Kidney epithelial cell (primary cell): Measurements from ENCODE around the gene FAM83C. TPM values are rescaled to one million over a fixed set of nuclear protein-coding genes. Genes with fewer than 3 reads are reported as not detected.

ENCODE experiments used
- DNase-seq: peaks from one replicate; pipeline ENCODE4 v3.0.0-alpha.2; 2010; ENCODE audit warnings: low read depth
- H3K27me3 ChIP-seq: 2 replicates; pipeline ENCODE4 v1.6.0; 2011; ENCODE audit warnings: low read length; ENCODE audit not compliant: control insufficient read depth, insufficient read depth
- H3K36me3 ChIP-seq: 2 replicates; pipeline ENCODE4 v1.5.1; 2011; ENCODE audit warnings: low read length; ENCODE audit not compliant: control insufficient read depth, insufficient read depth
- H3K4me3 ChIP-seq: 2 replicates; pipeline ENCODE4 v1.5.1; 2011; ENCODE audit warnings: low read depth, mild to moderate bottlenecking, control low read depth, low read length
- total RNA-seq: library from RNA; depleted of rRNA; stranded (reverse); fragments of >200 nt; gene quantifications from 2 replicates; pipeline ENCODE4 v1.2.3, GENCODE V29; 2015
- TF ChIP-seq, protein P1 (sequence below): IDR thresholded peaks from 2 replicates; pipeline ENCODE4 v1.5.1; 2011; ENCODE audit warnings: mild to moderate bottlenecking, moderate library complexity, low read length, control low read depth, inconsistent platforms; ENCODE audit not compliant: insufficient read depth, poor library complexity, severe bottlenecking

FAM83C gene
- total RNA-seq, 1 donor from 2014 or later, result not detected

DNA sequence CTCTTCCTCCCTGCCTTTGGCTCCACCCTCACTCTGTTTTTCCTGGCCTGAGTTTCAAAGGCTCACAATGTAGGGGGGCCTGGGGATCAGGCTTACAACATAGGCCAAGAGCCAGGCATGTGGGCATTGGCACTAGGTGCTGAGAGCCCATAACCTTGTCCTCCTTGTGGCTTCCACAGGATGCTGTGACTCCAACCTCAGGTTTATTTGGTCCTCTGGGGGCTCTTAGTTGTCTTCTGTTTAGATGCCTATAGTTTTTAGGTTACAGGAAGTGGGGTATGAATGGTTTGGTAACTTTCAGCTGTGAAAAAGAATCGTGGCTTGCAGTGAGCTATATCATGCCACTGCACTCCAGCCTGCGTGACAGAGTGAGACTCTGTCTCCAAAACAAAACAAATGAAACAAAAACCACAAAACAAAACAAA lies 40.2 kb downstream of the FAM83C start:
- no peaks in the 10 kb centered on the region for H3K27me3 ChIP-seq
- DNase-seq, result no peak
- no peaks in the 10 kb centered on the region for H3K36me3 ChIP-seq
- H3K4me3 ChIP-seq, result no peak overlapping the region
- TF ChIP-seq, protein P1, sequence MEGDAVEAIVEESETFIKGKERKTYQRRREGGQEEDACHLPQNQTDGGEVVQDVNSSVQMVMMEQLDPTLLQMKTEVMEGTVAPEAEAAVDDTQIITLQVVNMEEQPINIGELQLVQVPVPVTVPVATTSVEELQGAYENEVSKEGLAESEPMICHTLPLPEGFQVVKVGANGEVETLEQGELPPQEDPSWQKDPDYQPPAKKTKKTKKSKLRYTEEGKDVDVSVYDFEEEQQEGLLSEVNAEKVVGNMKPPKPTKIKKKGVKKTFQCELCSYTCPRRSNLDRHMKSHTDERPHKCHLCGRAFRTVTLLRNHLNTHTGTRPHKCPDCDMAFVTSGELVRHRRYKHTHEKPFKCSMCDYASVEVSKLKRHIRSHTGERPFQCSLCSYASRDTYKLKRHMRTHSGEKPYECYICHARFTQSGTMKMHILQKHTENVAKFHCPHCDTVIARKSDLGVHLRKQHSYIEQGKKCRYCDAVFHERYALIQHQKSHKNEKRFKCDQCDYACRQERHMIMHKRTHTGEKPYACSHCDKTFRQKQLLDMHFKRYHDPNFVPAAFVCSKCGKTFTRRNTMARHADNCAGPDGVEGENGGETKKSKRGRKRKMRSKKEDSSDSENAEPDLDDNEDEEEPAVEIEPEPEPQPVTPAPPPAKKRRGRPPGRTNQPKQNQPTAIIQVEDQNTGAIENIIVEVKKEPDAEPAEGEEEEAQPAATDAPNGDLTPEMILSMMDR, result no peak

DNA sequence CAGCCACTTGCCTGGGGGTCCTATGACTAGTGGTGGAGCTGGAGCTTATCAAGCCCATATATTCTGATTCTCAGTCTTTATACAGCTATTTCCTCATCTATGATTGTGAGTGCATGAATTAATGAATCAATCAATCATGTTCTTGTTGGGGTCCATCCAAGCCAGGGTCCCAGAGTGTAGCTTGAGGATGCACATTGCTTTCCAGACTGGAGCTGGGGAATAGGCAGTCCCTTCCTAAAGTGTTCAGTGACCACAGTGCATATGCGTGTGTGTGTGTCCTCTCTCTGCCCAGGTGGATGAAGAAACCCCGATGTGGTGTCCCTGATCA lies 40.6 kb downstream of the FAM83C start:
- DNase-seq, result no peak
- no peaks in the 10 kb centered on the region for H3K27me3 ChIP-seq
- H3K36me3 ChIP-seq, result no peaks in the 10 kb centered on the region
- no peak overlapping the region for H3K4me3 ChIP-seq
- TF ChIP-seq, protein P1, result no peak

DNA sequence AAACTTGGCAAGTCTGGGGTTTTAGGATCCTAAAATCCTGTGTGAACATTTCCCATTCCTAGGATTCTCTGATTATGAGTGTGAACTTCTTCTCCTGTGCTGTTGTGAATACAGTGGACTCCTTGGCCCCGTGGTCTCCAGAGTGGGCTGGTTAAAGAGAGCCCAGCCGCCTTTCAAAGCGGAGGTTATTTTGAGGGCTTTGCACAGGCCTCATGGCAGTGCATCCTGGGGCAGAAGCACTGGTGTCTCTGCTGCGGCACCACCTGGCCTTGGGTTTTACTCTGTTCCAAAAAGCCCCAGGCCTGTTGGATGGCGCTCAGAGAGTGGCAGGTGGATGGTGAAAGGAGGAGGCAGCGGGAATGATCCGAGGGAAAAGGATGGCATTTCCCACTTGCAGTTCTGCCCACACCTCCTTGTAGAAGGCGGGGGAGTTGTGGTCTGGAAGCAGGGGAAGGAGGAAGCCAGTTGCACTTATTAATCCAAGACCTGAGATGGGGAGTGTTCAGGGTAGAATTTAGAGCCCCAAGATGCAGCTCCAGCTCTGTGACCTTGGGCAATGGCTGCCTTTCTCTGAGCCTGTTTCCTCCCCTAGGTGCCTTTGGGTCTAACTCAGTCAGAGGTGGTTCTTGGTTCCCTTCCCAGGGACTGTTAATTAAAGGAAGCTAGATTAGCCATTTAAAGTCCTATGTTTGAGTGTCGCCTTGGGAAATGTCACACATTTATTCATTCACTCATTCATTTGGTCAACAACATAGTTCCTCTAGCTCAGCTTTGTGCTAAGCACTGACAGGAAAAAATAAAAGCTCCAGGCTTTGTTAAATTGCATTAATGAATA lies 43.4 kb downstream of the FAM83C start:
- Histone ChIP-seq H3K36me3 (no peaks in the 10 kb centered on the region), H3K27me3 (no peaks in the 10 kb centered on the region), H3K4me3 (no peak overlapping the region)
- no peak for DNase-seq
- TF ChIP-seq, protein P1, result no peak

DNA sequence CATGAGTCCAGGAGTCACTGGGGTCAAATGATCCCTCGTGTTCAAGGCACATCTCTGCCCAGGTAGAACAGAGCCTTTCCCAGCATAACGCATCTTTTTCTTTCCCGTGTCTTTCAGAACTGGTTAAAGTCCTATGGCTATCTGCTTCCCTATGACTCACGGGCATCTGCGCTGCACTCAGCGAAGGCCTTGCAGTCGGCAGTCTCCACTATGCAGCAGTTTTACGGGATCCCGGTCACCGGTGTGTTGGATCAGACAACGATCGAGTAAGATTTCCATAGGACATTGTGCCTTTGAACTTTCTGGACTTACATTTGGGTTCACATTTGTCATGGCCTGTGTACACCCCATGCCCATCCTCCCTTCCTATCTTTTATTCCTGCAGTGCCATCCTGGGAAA lies 45.5 kb downstream of the FAM83C start:
- DNase-seq, result no peak
- TF ChIP-seq, protein P1, result no peak
- no peak overlapping the region for H3K4me3 ChIP-seq
- no peaks in the 10 kb centered on the region for H3K27me3 ChIP-seq
- H3K36me3 ChIP-seq, result no peaks in the 10 kb centered on the region

DNA sequence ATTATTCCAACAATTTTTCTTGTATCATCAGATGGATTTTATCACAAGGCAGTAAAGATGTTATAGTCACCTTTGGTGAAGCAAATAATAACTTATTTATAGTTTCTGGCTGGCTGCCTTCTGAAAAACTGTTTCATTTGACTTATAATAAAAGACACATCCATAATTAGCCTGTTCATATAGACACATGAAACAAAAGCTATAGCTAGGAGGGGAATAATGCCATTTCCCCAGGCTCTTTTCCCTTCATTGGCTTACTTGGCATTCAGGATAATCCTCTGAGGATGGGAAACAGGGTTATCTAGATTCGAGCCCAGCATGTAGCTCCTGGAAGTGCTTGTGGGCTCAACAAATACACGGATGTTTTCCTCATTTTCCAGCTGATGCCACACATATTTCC lies 48.2 kb downstream of the FAM83C start:
- H3K27me3 ChIP-seq, result no peaks in the 10 kb centered on the region
- TF ChIP-seq, protein P1, result no peak
- no peak for DNase-seq

DNA sequence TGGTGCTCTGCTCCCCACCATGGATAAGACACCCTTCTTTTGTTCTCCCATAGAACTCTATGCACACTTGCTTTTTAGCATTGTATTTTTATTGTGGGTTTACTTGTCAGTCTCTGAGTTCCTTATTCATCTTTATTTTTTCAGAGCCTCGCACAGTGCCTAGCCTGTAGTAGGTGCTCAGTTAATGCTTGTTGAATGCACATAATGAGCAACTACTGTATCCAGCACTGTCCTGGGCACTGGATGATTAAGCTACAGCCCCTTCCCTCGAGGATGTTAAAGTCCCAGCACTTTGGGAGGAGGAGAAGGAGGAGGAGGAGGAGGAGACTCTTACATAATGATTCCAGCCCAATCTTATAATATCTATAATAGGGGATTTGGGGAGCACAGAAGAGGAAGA lies 48.9 kb downstream of the FAM83C start:
- no peaks in the 10 kb centered on the region for H3K27me3 ChIP-seq

More for the DNA sequence above, 48.2 kb downstream of the FAM83C start:
- Histone ChIP-seq H3K4me3 (no peak overlapping the region), H3K36me3 (no peaks in the 10 kb centered on the region)

More for the DNA sequence above, 48.9 kb downstream of the FAM83C start:
- TF ChIP-seq, protein P1, result no peak
- DNase-seq, result no peak
- Histone ChIP-seq H3K4me3 (no peak overlapping the region), H3K36me3 (no peaks in the 10 kb centered on the region)
